ENCODE measurements around the gene CCDC154. TPM values are rescaled to one million over a fixed set of nuclear protein-coding genes. Genes with fewer than 3 reads are reported as not detected.

The CCDC154 gene
- total RNA-seq, 1 donor from 2014 or later, result not detected

GRCh38 chr16:1450841-1451240 lies 6.5 kb upstream of the CCDC154 start:
- intact Hi-C loops (cut with DNase I), result no loop called here
- Histone ChIP-seq H3K27ac (no peak overlapping the region), H3K9me3 (no peaks in the 10 kb centered on the region), H3K27me3 (no peaks in the 10 kb centered on the region), H3K36me3 (peaks cover 83 to 100% of the 10 kb centered on the region in 2 donors), H3K4me1 (no peaks in the 10 kb centered on the region), H3K4me3 (no peak overlapping the region)
- DNase-seq (ENCODE audit: low spot score in 2 of 2), result no peak
- no peak for TF ChIP-seq CTCF (IDR thresholded peaks at IDR 0.05)

- TF ChIP-seq CTCF (IDR thresholded peaks at IDR 0.05), result no peak
- Histone ChIP-seq H3K27ac (no peak overlapping the region), H3K27me3 (no peaks in the 10 kb centered on the region), H3K4me3 (no peak overlapping the region), H3K4me1 (no peaks in the 10 kb centered on the region), H3K9me3 (no peaks in the 10 kb centered on the region), H3K36me3 (peaks cover 77 to 97% of the 10 kb centered on the region in 2 donors)
- intact Hi-C loops (cut with DNase I), result no loop called here
- no peak for DNase-seq (ENCODE audit: low spot score in 2 of 2)
These were observed 5.9 kb upstream of the CCDC154 start for GRCh38 chr16:1450218-1450617.

- Histone ChIP-seq H3K4me1 (no peaks in the 10 kb centered on the region), H3K27ac (no peak overlapping the region), H3K27me3 (no peaks in the 10 kb centered on the region), H3K36me3 (peaks cover 67 to 88% of the 10 kb centered on the region in 2 donors), H3K9me3 (no peaks in the 10 kb centered on the region), H3K4me3 (no peak overlapping the region)
- no peak for TF ChIP-seq CTCF (IDR thresholded peaks at IDR 0.05)
- no peak for DNase-seq (ENCODE audit: low spot score in 2 of 2)
- intact Hi-C loops (cut with DNase I), result no loop called here
These were observed 4.9 kb upstream of the CCDC154 start for GRCh38 chr16:1449201-1449788.

GRCh38 chr16:1448536-1449116 lies 4.3 kb upstream of the CCDC154 start:
- no peaks in the 10 kb centered on the region for H3K4me1 ChIP-seq
- DNase-seq (ENCODE audit: low spot score in 2 of 2), result no peak
- no peak for TF ChIP-seq CTCF (IDR thresholded peaks at IDR 0.05)
- H3K9me3 ChIP-seq, result no peaks in the 10 kb centered on the region
- H3K36me3 ChIP-seq, result peaks cover 61 to 81% of the 10 kb centered on the region in 2 donors
- intact Hi-C loops (cut with DNase I), result no loop called here
- no peak overlapping the region for H3K4me3 ChIP-seq
- H3K27me3 ChIP-seq, result no peaks in the 10 kb centered on the region
- H3K27ac ChIP-seq, result no peak overlapping the region

- no peaks in the 10 kb centered on the region for H3K9me3 ChIP-seq
- H3K4me3 ChIP-seq, result no peak overlapping the region
- intact Hi-C loops (cut with DNase I), result no loop called here
- no peak overlapping the region for H3K27ac ChIP-seq
- TF ChIP-seq CTCF (IDR thresholded peaks at IDR 0.05), result no peak
- DNase-seq (ENCODE audit: low spot score in 2 of 2), result no peak
- peaks cover 54 to 74% of the 10 kb centered on the region in 2 donors for H3K36me3 ChIP-seq
- H3K27me3 ChIP-seq, result no peaks in the 10 kb centered on the region
- H3K4me1 ChIP-seq, result no peaks in the 10 kb centered on the region
These were observed 3.6 kb upstream of the CCDC154 start for GRCh38 chr16:1447965-1448364.

Data from ascending aorta (tissue), 2 donors.